Gastroesophageal sphincter (tissue), 4 donors: ENCODE results near the gene CAPN12. TPM values are rescaled to one million over a fixed set of nuclear protein-coding genes. Genes with fewer than 3 reads are reported as not detected.

Experiments used
- ATAC-seq: fragments of 150-250 bp; one replicate; pipeline ENCODE4 v1.9.1; 2016; ENCODE audit warnings: mild to moderate bottlenecking, moderate library complexity
- H3K27ac ChIP-seq, 4 donors: fragments of 200-600 bp; sonication (generic) in 3 of 4; 1 replicate in 3 of 4; 2 replicates in 1 of 4; pipeline ENCODE4 v1.5.1; 2016 to 2019
- H3K27me3 ChIP-seq: fragments of 200-600 bp; sonication (generic); one replicate; pipeline ENCODE4 v1.5.1; 2019
- H3K36me3 ChIP-seq, 2 donors: fragments of 200-600 bp; sonication (generic); one replicate each; pipeline ENCODE4 v1.5.1; 2019; ENCODE audit warnings: control low read depth in 1 of 2
- H3K4me1 ChIP-seq, 3 donors: fragments of 200-600 bp; sonication (generic); 1 replicate in 2 of 3; 2 replicates in 1 of 3; pipeline ENCODE4 v1.5.1; 2016 to 2019; ENCODE audit warnings: control low read depth in 2 of 3
- H3K4me3 ChIP-seq, 2 donors: fragments of 200-600 bp; sonication (generic); one replicate each; pipeline ENCODE4 v1.5.1; 2019; ENCODE audit warnings: mild to moderate bottlenecking in 1 of 2, moderate library complexity in 1 of 2
- H3K9me3 ChIP-seq, 3 donors: fragments of 200-600 bp; sonication (generic); one replicate each; pipeline ENCODE4 v1.5.1; 2017 to 2019; ENCODE audit warnings: control low read depth in 2 of 3
- EP300 ChIP-seq: sonication (generic); formaldehyde crosslinking; IDR thresholded peaks from one replicate; pipeline ENCODE4 v1.6.1; 2017; ENCODE audit warnings: antibody characterized with exemption, mild to moderate bottlenecking
- POLR2A ChIP-seq, 2 donors: fragments of 450-650 bp; IDR thresholded peaks; one replicate each; pipeline ENCODE4 v1.6.1; 2017; ENCODE audit warnings: antibody characterized with exemption in 2 of 2, mild to moderate bottlenecking in 2 of 2, moderate library complexity in 1 of 2
- POLR2AphosphoS5 ChIP-seq: sonication (generic); formaldehyde crosslinking; IDR thresholded peaks from one replicate; pipeline ENCODE4 v1.6.1; 2017; ENCODE audit warnings: antibody characterized with exemption
- WGBS, 2 donors: methylation state at CpG; one replicate each; pipeline ENCODE4 v1.1.5; 2018; ENCODE audit warnings: low coverage in 1 of 2; 5-methylcytosine and 5-hydroxymethylcytosine counted together
- total RNA-seq, 4 donors: library from RNA; depleted of rRNA; stranded (reverse); fragments of >200 nt; gene quantifications; one replicate each; pipeline ENCODE4 v1.1.0, GENCODE V29; 2016
- TF ChIP-seq, protein P1 (sequence below), 4 experiments: fragments of 200-600 bp in 2 of 4; fragments of 450-650 bp in 2 of 4; sonication (generic) in 1 of 4; IDR thresholded peaks; one replicate each; pipeline ENCODE4 v1.5.1; 2017 to 2019; ENCODE audit warnings: antibody characterized with exemption in 4 of 4, mild to moderate bottlenecking in 2 of 4, moderate library complexity in 2 of 4

CAPN12 gene
- total RNA-seq, 4 donors from 2014 or later: 0.93 to 2.2 (median 1.1) TPM; not detected in 1

DNA sequence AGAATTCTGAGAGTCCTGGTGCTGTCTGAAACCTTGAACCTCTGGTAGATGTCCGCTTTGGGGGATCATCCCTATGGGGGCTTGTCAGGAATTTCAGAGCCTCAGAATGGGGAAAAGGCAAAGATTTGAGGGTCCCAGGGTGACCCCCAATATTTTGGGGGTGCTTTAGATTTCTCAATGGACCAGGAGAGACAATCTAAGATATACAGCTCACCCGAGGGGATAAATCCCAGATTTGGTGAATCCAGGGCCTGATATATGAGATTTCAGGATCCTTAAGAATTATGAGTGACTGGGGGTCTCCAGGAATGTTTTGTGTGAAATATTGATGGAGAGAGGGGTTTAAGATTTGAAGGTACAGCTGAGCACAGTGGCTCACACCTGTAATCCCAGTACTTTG is 3.3 kb downstream of the CAPN12 start:
- Histone ChIP-seq H3K9me3 (no peaks in the 10 kb centered on the region), H3K36me3 (no peaks in the 10 kb centered on the region), H3K27me3 (no peaks in the 10 kb centered on the region), H3K4me1 (peaks cover 0 to 15% (median 0%) of the 10 kb centered on the region in 3 donors), H3K4me3 (no peak overlapping the region), H3K27ac (no peak overlapping the region)
- 81 to 90% methylated on average over 2 of the region's 2 CpGs for WGBS, 2 donors
- TF ChIP-seq, protein P1, sequence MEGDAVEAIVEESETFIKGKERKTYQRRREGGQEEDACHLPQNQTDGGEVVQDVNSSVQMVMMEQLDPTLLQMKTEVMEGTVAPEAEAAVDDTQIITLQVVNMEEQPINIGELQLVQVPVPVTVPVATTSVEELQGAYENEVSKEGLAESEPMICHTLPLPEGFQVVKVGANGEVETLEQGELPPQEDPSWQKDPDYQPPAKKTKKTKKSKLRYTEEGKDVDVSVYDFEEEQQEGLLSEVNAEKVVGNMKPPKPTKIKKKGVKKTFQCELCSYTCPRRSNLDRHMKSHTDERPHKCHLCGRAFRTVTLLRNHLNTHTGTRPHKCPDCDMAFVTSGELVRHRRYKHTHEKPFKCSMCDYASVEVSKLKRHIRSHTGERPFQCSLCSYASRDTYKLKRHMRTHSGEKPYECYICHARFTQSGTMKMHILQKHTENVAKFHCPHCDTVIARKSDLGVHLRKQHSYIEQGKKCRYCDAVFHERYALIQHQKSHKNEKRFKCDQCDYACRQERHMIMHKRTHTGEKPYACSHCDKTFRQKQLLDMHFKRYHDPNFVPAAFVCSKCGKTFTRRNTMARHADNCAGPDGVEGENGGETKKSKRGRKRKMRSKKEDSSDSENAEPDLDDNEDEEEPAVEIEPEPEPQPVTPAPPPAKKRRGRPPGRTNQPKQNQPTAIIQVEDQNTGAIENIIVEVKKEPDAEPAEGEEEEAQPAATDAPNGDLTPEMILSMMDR (IDR thresholded peaks at IDR 0.05): no peak
- TF ChIP-seq POLR2AphosphoS5 (no peak), POLR2A (IDR thresholded peaks at IDR 0.05) (no peak), EP300 (no peak)
- no peak for ATAC-seq

DNA sequence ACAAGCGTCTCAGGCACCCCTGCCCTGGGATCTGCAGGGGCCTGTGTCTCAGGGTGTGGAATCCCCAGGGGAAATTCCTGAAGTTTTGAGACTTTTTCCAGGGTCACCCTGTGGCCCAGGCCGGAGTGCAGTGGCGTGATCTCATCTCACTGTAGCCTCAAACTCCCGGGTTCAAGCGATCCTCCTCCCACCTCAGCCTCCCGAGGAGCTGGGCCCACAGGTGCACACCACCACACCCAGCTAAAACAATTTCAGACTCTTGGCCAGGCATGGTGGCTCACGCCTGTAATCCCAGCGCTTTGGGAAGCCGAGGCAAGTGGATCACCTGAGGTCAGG is 4.0 kb downstream of the CAPN12 start:
- H3K27ac ChIP-seq: no peak overlapping the region
- no CpG with 5 or more reads among the region's 9 CpGs for WGBS, 2 donors

DNA sequence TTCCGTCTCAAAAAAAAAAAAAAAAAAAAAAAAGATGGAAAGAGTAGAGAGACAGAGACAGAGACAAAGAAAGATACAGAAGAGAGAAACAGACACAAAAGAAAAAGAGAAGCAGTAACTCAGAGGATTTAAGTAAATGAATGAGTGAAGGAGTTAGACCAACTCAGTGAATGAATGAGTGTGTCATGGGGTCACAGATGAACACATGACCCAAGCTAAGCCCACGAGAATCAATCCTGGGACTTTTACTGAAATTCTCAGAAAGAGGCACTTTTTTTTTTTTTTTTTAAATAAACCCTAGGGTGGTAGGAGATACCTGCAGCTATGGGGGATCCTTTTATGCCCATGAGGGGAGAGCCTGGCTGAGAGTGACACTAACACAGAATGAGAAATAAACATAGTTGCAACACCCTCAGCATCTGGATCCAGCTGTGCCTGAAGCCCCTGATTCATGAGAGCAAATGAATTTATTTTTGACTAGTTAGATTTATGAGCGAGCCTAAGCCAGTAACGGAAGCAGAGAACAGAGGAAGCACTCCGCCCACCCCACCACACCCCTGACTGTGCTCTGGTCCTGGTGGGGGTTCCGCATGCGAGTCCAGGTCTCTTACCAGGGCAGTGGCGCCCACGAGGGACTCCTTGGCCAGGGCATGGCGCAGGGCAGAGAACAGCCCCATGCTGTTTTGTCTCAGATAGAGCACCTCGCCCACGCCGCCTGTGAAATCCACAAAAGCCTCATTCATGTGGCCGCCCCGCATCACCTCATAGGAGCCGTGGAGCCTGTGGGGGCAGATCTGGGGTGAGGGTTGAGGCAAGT is 4.6 kb downstream of the CAPN12 start:
- WGBS, 2 donors: 60 to 86% methylated on average over 1 to 4 of the region's 16 CpGs
- Histone ChIP-seq H3K27me3 (no peaks in the 10 kb centered on the region), H3K4me1 (peaks cover 0 to 23% (median 0%) of the 10 kb centered on the region in 3 donors), H3K4me3 (no peak overlapping the region), H3K27ac (no peak overlapping the region), H3K9me3 (no peaks in the 10 kb centered on the region), H3K36me3 (no peaks in the 10 kb centered on the region)
- no peak for ATAC-seq
- no peak for TF ChIP-seq POLR2A (IDR thresholded peaks at IDR 0.05)
- TF ChIP-seq POLR2AphosphoS5: no peak
- TF ChIP-seq, protein P1 (IDR thresholded peaks at IDR 0.05): no peak

More for the DNA sequence above, 4.0 kb downstream of the CAPN12 start:
- Histone ChIP-seq H3K27me3 (no peaks in the 10 kb centered on the region), H3K36me3 (no peaks in the 10 kb centered on the region), H3K4me3 (no peak overlapping the region), H3K9me3 (no peaks in the 10 kb centered on the region), H3K4me1 (peaks cover 0 to 17% (median 0%) of the 10 kb centered on the region in 3 donors)
- ATAC-seq: no peak
- no peak for TF ChIP-seq EP300
- no peak for TF ChIP-seq POLR2AphosphoS5
- TF ChIP-seq, protein P1 (IDR thresholded peaks at IDR 0.05): no peak
- TF ChIP-seq POLR2A (IDR thresholded peaks at IDR 0.05): no peak

DNA sequence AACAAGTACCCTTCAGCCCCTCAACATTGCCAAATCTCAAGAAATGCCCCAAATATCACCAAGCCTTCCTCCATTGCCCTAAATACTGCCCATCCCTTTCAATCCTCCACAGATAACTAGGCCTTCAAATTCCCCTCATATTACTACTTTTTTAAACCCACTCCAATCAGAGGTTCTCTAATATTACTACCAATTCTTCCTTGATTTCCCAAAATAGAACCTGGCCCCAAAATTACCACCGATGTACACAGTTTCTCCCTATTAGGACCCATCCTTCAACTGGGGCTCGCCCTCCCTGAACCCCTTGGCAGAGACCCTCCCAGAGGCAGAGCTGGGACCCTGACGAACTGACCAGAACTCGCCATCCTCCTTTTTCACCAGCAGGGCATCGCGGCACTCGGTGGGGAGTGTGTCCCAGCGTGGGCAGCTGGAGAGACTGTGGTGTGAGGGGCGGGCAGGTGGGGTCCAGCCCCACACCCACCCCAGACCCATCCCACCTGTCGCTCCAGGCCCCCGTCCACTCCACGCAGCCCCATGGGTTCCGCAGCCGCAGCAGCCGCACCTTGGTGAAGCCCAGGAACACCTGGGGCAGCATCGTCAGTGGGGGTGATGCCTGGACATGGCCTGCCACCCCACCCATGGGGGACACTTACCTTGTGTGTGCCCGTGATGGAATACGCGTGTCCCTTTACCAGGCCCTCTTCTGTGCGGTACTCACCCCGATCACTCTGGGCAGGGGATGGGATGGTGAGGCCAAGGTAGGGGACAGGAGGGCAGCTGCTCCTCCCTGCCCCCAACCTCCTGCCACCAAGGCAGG is 6.1 kb downstream of the CAPN12 start:
- TF ChIP-seq, protein P1 (IDR thresholded peaks at IDR 0.05): no peak
- no peak for TF ChIP-seq EP300
- TF ChIP-seq POLR2AphosphoS5: no peak
- no peak for TF ChIP-seq POLR2A (IDR thresholded peaks at IDR 0.05)
- Histone ChIP-seq H3K9me3 (no peaks in the 10 kb centered on the region), H3K4me1 (peaks cover 0 to 35% (median 0%) of the 10 kb centered on the region in 3 donors), H3K27ac (no peak overlapping the region), H3K36me3 (no peaks in the 10 kb centered on the region), H3K4me3 (no peak overlapping the region), H3K27me3 (no peaks in the 10 kb centered on the region)
- WGBS, 2 donors: 92 to 95% methylated on average over 2 to 4 of the region's 21 CpGs
- ATAC-seq: no peak
